OCI-LY3 (cell line): Measurements from ENCODE around the gene SERPINB12.

ENCODE experiments used
- CTCF ChIP-seq: fragments of 200-600, 300-600 bp; sonication (generic); IDR thresholded peaks from 2 replicates; pipeline ENCODE4 v1.5.1; 2014; ENCODE audit warnings: antibody characterized with exemption, low read length, low read depth
- EZH2phosphoT487 ChIP-seq: fragments of 200-600 bp; shearing (Covaris generic); IDR thresholded peaks from 2 replicates; pipeline ENCODE4 v1.6.1; 2018; ENCODE audit warnings: antibody characterized with exemption, mixed run types, low read depth

- TF ChIP-seq CTCF = no peak
- no peak for TF ChIP-seq EZH2phosphoT487
Observed at GRCh38 chr18:63604791-63605567, 62.8 kb downstream of the SERPINB12 start.
